ENCODE measurements around the gene NEK4.

NEK4 gene

GRCh38 chr3:52663098-52663497 lies 107.6 kb downstream of the NEK4 start:
- no peak for DNase-seq (ENCODE audit: low spot score)

- no peak for DNase-seq (ENCODE audit: low spot score)
Observed at GRCh38 chr3:52660046-52660445, 110.7 kb downstream of the NEK4 start.
